Activated B cell treated with CpG ODN at 0.5 μM for 24 hours (primary cell): Measurements from ENCODE around the gene SLCO3A1. TPM values are rescaled to one million over a fixed set of nuclear protein-coding genes. Genes with fewer than 3 reads are reported as not detected.

Experiments
- ATAC-seq: fragments of 200-7000 bp; cut with Tn5 transposase; one replicate; pipeline ENCODE4 v1.10.0; 2021; ENCODE audit warnings: low read depth, mild to moderate bottlenecking, moderate library complexity
- CTCF ChIA-PET: fragments of 350-600 bp; sonication (Branson Sonifier 250); formaldehyde crosslinking; loops from one replicate; lab custom pipeline; 2021; ENCODE audit warnings: antibody characterized with exemption; lab: Charles Lee
- POLR2A ChIA-PET: fragments of 350-600 bp; sonication (Branson Sonifier 250); formaldehyde crosslinking; loops from one replicate; lab custom pipeline; 2021; ENCODE audit warnings: antibody characterized with exemption; lab: Charles Lee
- DNase-seq: peaks from one replicate; pipeline ENCODE4 v3.0.0; 2022
- H3K27ac Mint-ChIP-seq: one replicate; pipeline ENCODE4 v1.8.0; 2020; ENCODE audit warnings: mixed read lengths
- H3K27me3 Mint-ChIP-seq: one replicate; pipeline ENCODE4 v1.8.0; 2021; ENCODE audit warnings: mixed read lengths
- H3K36me3 Mint-ChIP-seq: one replicate; pipeline ENCODE4 v1.8.0; 2021; ENCODE audit warnings: low read depth, mixed read lengths
- H3K4me1 Mint-ChIP-seq: one replicate; pipeline ENCODE4 v1.8.0; 2021; ENCODE audit warnings: mixed read lengths
- H3K4me3 Mint-ChIP-seq: one replicate; pipeline ENCODE4 v1.8.0; 2020; ENCODE audit warnings: mild to moderate bottlenecking, mixed read lengths
- H3K9me3 Mint-ChIP-seq: one replicate; pipeline ENCODE4 v1.8.0; 2020; ENCODE audit warnings: mixed read lengths
- intact Hi-C: fragments of 100-400 bp; cut with micrococcal nuclease; formaldehyde crosslinking; loops from one replicate; pipeline ENCODE4 v1.15.1; 2024
- total RNA-seq: library from RNA; stranded (reverse); gene quantifications from 2 replicates; pipeline ENCODE4 v1.2.3, GENCODE V29; 2022
- TF ChIP-seq, protein P1 (sequence below): fragments of 200-600 bp; IDR thresholded peaks from one replicate; pipeline ENCODE4 v1.8.0; 2022; ENCODE audit warnings: antibody characterized with exemption, mild to moderate bottlenecking

SLCO3A1 gene
- total RNA-seq, 1 donor from 2014 or later: 0.82 TPM

DNA sequence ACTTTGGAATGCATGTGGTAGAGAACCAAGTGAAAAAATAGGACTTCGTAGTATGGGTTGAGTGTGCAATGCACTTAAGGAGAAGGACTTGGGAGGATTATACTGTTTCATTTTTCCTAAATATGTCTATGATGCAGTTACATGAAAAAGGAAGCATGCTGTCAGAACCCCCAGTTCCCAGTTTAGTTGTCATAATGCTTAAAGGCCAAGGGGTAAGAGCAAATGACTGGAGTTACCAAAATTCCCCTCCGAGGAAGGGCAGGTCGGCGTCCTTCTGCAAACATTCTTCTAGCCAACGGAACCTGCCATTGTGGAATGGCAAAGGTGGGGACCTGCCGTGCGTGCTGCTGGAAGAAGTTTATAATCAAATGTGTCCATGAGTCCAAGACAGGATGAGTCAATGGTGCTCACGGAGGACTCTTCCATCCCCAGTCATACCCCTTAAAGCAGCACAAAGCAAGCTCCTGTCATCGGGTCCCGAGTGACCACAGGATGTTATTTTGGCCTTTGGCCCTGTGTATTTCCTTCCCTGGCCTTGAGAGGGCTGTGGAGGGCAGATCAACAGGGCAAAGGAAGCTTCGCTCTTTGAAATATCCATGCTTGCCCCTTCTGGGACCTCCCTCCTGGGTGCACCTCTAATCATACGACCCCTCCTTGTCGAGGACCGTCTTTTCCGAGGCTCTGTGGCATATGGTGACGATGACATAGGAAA, 93.2 kb downstream of the SLCO3A1 start:
- Mint-ChIP-seq H3K9me3 (no peaks in the 10 kb centered on the region), H3K4me3 (no peak overlapping the region), H3K36me3 (no peaks in the 10 kb centered on the region), H3K27ac (no peak overlapping the region), H3K27me3 (peaks cover 2% of the 10 kb centered on the region), H3K4me1 (no peaks in the 10 kb centered on the region)
- TF ChIP-seq, protein P1, sequence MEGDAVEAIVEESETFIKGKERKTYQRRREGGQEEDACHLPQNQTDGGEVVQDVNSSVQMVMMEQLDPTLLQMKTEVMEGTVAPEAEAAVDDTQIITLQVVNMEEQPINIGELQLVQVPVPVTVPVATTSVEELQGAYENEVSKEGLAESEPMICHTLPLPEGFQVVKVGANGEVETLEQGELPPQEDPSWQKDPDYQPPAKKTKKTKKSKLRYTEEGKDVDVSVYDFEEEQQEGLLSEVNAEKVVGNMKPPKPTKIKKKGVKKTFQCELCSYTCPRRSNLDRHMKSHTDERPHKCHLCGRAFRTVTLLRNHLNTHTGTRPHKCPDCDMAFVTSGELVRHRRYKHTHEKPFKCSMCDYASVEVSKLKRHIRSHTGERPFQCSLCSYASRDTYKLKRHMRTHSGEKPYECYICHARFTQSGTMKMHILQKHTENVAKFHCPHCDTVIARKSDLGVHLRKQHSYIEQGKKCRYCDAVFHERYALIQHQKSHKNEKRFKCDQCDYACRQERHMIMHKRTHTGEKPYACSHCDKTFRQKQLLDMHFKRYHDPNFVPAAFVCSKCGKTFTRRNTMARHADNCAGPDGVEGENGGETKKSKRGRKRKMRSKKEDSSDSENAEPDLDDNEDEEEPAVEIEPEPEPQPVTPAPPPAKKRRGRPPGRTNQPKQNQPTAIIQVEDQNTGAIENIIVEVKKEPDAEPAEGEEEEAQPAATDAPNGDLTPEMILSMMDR: no peak
- intact Hi-C loops: no loop called here
- CTCF ChIA-PET: no interaction called here
- POLR2A ChIA-PET: no interaction called here
- ATAC-seq (no peak), DNase-seq (no peak)

DNA sequence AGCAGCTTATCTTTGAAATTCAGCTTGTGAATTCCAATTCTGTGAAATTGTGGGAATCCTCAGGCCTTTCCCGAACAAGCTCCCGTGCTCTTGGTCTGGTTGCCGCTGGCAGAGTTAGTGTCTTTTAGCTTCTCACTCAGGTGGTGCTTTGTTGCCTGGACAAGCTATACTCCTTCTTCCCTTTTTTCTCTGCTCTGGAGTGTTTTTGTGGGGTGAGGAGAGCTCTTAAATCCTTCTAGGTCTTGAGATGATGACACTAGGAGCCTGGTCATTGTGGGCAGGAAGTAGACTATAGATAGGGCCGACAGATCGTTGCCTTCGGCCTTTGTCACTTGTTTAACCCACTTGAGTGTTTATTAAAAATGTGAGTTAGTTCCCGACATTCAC, 93.8 kb downstream of the SLCO3A1 start:
- ChIA-PET CTCF (no interaction called here), POLR2A (no interaction called here)
- TF ChIP-seq, protein P1: no peak
- Mint-ChIP-seq H3K9me3 (no peaks in the 10 kb centered on the region), H3K4me1 (no peaks in the 10 kb centered on the region), H3K36me3 (no peaks in the 10 kb centered on the region), H3K27me3 (peaks cover 2% of the 10 kb centered on the region), H3K27ac (no peak overlapping the region), H3K4me3 (no peak overlapping the region)
- ATAC-seq: no peak
- no peak for DNase-seq
- intact Hi-C loops: no loop called here

DNA sequence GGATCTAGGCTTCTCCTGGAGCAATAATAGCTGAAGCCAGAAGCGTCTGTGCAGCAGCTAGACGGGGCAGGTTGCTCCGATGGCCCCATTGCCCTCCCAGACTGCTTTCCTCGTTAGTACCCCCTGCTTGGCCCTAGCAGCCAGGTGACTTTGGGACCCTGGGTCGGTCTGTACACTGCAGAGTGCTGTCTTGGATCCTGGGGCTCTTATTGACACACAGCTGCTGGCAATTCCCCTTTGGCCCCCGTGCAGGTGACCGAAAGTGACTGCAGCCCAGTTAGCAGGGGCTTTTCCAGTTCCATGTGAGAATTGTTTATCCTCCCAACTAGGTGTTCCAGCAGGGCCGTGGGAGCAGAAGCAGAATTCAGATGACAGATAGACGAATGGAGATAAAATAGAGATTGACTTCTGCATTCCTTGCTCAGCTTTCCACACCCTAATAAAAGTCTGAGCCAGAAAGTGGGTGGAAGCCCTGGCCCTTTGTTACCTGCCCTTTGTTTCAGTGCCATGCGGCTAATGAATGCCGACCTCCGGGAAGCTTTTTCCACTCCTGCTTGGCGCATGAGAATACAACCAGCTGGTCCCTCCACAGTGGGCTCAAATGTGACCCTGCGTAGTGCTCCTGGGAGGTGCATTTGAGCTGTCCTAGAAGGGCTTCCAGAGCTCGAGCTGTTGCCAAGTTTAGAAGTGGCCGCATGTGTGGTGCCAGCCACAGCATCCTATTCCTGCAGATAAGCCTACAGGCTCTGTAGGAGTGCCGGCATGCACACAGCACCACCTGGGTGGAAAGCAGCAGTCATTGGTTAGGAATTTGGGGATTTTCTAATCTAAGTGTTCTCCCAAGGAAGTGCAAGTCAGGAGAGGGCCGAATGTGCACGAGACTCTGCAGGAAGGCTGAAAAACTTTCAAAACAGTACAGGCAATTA, 94.4 kb downstream of the SLCO3A1 start:
- Mint-ChIP-seq H3K36me3 (no peaks in the 10 kb centered on the region), H3K4me1 (no peaks in the 10 kb centered on the region), H3K9me3 (no peaks in the 10 kb centered on the region), H3K27me3 (peaks cover 2% of the 10 kb centered on the region), H3K27ac (no peak overlapping the region), H3K4me3 (no peak overlapping the region)
- DNase-seq (no peak), ATAC-seq (no peak)
- intact Hi-C loops: no loop called here
- ChIA-PET POLR2A (no interaction called here), CTCF (no interaction called here)
- TF ChIP-seq, protein P1: no peak

DNA sequence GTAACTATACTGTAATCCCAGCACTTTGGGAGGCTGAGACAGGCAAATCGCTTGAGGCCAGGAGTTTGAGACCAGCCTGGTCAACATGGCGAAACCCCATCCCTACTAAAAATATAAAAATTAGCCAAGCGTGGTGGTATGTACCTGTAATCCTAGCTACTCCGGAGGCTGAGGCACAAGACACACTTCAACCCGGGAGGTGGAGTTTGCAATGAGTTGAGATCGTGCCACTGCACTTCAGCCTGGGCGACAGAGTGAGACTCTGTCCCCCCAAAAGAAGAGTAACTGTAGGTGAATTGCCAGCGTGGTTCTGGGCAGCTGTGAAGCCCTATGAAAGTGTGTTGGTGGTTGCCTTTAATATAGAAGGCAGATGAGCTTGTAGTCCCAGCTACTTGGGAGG, 95.9 kb downstream of the SLCO3A1 start:
- CTCF ChIA-PET: no interaction called here
- intact Hi-C loops: no loop called here
- no peak for DNase-seq

More for the DNA sequence above, 95.9 kb downstream of the SLCO3A1 start:
- Mint-ChIP-seq H3K27ac (no peak overlapping the region), H3K4me1 (no peaks in the 10 kb centered on the region), H3K27me3 (peaks cover 2% of the 10 kb centered on the region), H3K36me3 (no peaks in the 10 kb centered on the region), H3K9me3 (no peaks in the 10 kb centered on the region), H3K4me3 (no peak overlapping the region)
- ATAC-seq: no peak
- TF ChIP-seq, protein P1: no peak
- POLR2A ChIA-PET: no interaction called here
